Fibroblast of villous mesenchyme (primary cell): ENCODE results near the gene TSBP1. TPM values are rescaled to one million over a fixed set of nuclear protein-coding genes. Genes with fewer than 3 reads are reported as not detected.
A peak's percentile ranks its signal among the peaks of the same experiment; 100 is the strongest.

ENCODE experiments used
- DNase-seq: peaks from one replicate; pipeline ENCODE4 v3.0.0-alpha.2; 2010; ENCODE audit warnings: low read depth
- H3K4me3 ChIP-seq: 2 replicates; pipeline ENCODE4 v1.5.1; 2011; ENCODE audit warnings: low read depth, mild to moderate bottlenecking, low read length
- CTCF ChIP-seq: IDR thresholded peaks from 2 replicates; pipeline ENCODE4 v1.5.1; 2012; ENCODE audit warnings: low read depth, mild to moderate bottlenecking, low read length; ENCODE audit not compliant: insufficient read depth
- total RNA-seq: library from RNA; depleted of rRNA; stranded (reverse); fragments of >200 nt; gene quantifications from 2 replicates; pipeline ENCODE4 v1.2.3, GENCODE V29; 2012

Gene TSBP1
- total RNA-seq, 1 donor, result not detected

GRCh38 chr6:32393665-32394420 lies 22.1 kb upstream of the TSBP1 start:
- no peak overlapping the region for H3K4me3 ChIP-seq
- DNase-seq, result peak; percentile 4
- no peak for TF ChIP-seq CTCF

GRCh38 chr6:32391505-32391904 lies 19.8 kb upstream of the TSBP1 start:
- no peak for TF ChIP-seq CTCF
- DNase-seq, result no peak
- no peak overlapping the region for H3K4me3 ChIP-seq

GRCh38 chr6:32387589-32388340 lies 16.1 kb upstream of the TSBP1 start:
- TF ChIP-seq CTCF, result no peak
- no peak for DNase-seq

GRCh38 chr6:32386040-32386439 lies 14.3 kb upstream of the TSBP1 start:
- no peak overlapping the region for H3K4me3 ChIP-seq
- no peak for TF ChIP-seq CTCF
- no peak for DNase-seq

More at GRCh38 chr6:32387589-32388340, 16.1 kb upstream of the TSBP1 start:
- no peak overlapping the region for H3K4me3 ChIP-seq

GRCh38 chr6:32382757-32383420 lies 11.2 kb upstream of the TSBP1 start:
- no peak overlapping the region for H3K4me3 ChIP-seq
- no peak for TF ChIP-seq CTCF
- DNase-seq, result no peak

GRCh38 chr6:32379545-32379944 lies 7.8 kb upstream of the TSBP1 start:
- no peak overlapping the region for H3K4me3 ChIP-seq
- DNase-seq, result no peak

More at GRCh38 chr6:32379545-32379944, 7.8 kb upstream of the TSBP1 start:
- no peak for TF ChIP-seq CTCF
